H9 (cell line): ENCODE data around the gene UCHL1. TPM values are rescaled to one million over a fixed set of nuclear protein-coding genes. Genes with fewer than 3 reads are reported as not detected.

ENCODE experiments used
- DNase-seq: peaks from one replicate; pipeline ENCODE4 v3.0.0-alpha.2; 2017
- H2AFZ ChIP-seq: one replicate; pipeline ENCODE4 v1.6.1; 2013; ENCODE audit warnings: mild to moderate bottlenecking, low read length, control low read depth, moderate library complexity
- H2AK5ac ChIP-seq: 2 replicates; pipeline ENCODE4 v1.6.1; 2013; ENCODE audit warnings: low read length, control low read depth, mixed read lengths; ENCODE audit not compliant: insufficient read length
- H2BK120ac ChIP-seq: one replicate; pipeline ENCODE4 v1.6.1; 2013; ENCODE audit warnings: low read depth, mild to moderate bottlenecking, low read length, control low read depth, inconsistent platforms; ENCODE audit not compliant: poor library complexity, severe bottlenecking
- H2BK12ac ChIP-seq: 2 replicates; pipeline ENCODE4 v1.6.1; 2013; ENCODE audit warnings: low read length, control low read depth, mixed read lengths, low read depth; ENCODE audit not compliant: insufficient read length
- H2BK15ac ChIP-seq: 2 replicates; pipeline ENCODE4 v1.6.1; 2013; ENCODE audit warnings: low read depth, low read length, control low read depth
- H2BK20ac ChIP-seq: one replicate; pipeline ENCODE4 v1.6.1; 2013; ENCODE audit warnings: low read depth, mild to moderate bottlenecking, low read length, control low read depth, inconsistent platforms; ENCODE audit not compliant: poor library complexity, severe bottlenecking
- H2BK5ac ChIP-seq: 2 replicates; pipeline ENCODE4 v1.6.1; 2013; ENCODE audit warnings: low read length, control low read depth, mixed read lengths; ENCODE audit not compliant: insufficient read length
- H3K14ac ChIP-seq: 2 replicates; pipeline ENCODE4 v1.6.1; 2013; ENCODE audit warnings: low read length, control low read depth; ENCODE audit not compliant: insufficient read depth
- H3K18ac ChIP-seq: 2 replicates; pipeline ENCODE4 v1.6.1; 2013; ENCODE audit warnings: low read depth, mild to moderate bottlenecking, mixed read lengths, low read length, control low read depth; ENCODE audit not compliant: insufficient read length
- H3K23ac ChIP-seq: 2 replicates; pipeline ENCODE4 v1.6.1; 2013; ENCODE audit warnings: low read length, control low read depth, mixed read lengths, low read depth; ENCODE audit not compliant: insufficient read length
- H3K23me2 ChIP-seq: 2 replicates; pipeline ENCODE4 v1.6.1; 2013; ENCODE audit warnings: low read depth, mild to moderate bottlenecking, mixed read lengths, low read length, control low read depth; ENCODE audit not compliant: insufficient read length, poor library complexity, severe bottlenecking
- H3K27ac ChIP-seq: 2 replicates; pipeline ENCODE4 v1.5.1; 2013; ENCODE audit warnings: low read length, control low read depth, mixed read lengths, low read depth; ENCODE audit not compliant: insufficient read length
- H3K27me3 ChIP-seq: 2 replicates; pipeline ENCODE4 v1.6.1; 2013; ENCODE audit warnings: low read length, control low read depth, inconsistent platforms; ENCODE audit not compliant: insufficient read depth
- H3K4ac ChIP-seq: 2 replicates; pipeline ENCODE4 v1.6.1; 2013; ENCODE audit warnings: low read depth, mild to moderate bottlenecking, control low read depth, inconsistent platforms, low read length, moderate library complexity
- H3K4me1 ChIP-seq: 2 replicates; pipeline ENCODE4 v1.6.1; 2013; ENCODE audit warnings: low read length, control low read depth, inconsistent platforms; ENCODE audit not compliant: insufficient read depth
- H3K4me2 ChIP-seq: 2 replicates; pipeline ENCODE4 v1.6.1; 2013; ENCODE audit warnings: low read length, control low read depth, mixed read lengths; ENCODE audit not compliant: insufficient read length, insufficient read depth
- H3K56ac ChIP-seq: 2 replicates; pipeline ENCODE4 v1.6.1; 2013; ENCODE audit warnings: low read depth, mild to moderate bottlenecking, mixed read lengths, low read length, control low read depth; ENCODE audit not compliant: insufficient read length
- H3K79me1 ChIP-seq: 2 replicates; pipeline ENCODE4 v1.6.1; 2013; ENCODE audit warnings: low read depth, mild to moderate bottlenecking, moderate library complexity, low read length, control low read depth, inconsistent platforms; ENCODE audit not compliant: insufficient read depth, poor library complexity, severe bottlenecking
- H3K79me2 ChIP-seq: 2 replicates; pipeline ENCODE4 v1.6.1; 2013; ENCODE audit warnings: low read length, control low read depth, inconsistent platforms; ENCODE audit not compliant: insufficient read depth
- H3K9ac ChIP-seq: 2 replicates; pipeline ENCODE4 v1.6.1; 2013; ENCODE audit warnings: low read length, control low read depth, mixed read lengths; ENCODE audit not compliant: insufficient read length; ENCODE audit errors: extremely low read depth
- H3K9me3 ChIP-seq: one replicate; pipeline ENCODE4 v1.6.1; 2013; ENCODE audit warnings: low read depth, low read length, inconsistent platforms; ENCODE audit not compliant: control insufficient read depth
- H3T11ph ChIP-seq: one replicate; pipeline ENCODE4 v1.6.1; 2013; ENCODE audit warnings: mild to moderate bottlenecking, low read length, control low read depth, inconsistent platforms
- H4K20me1 ChIP-seq: one replicate; pipeline ENCODE4 v1.6.1; 2013; ENCODE audit not compliant: control insufficient read depth, insufficient read length, insufficient read depth
- H4K5ac ChIP-seq: 2 replicates; pipeline ENCODE4 v1.6.1; 2013; ENCODE audit warnings: low read depth, mild to moderate bottlenecking, mixed read lengths, low read length, control low read depth; ENCODE audit not compliant: insufficient read length
- H4K8ac ChIP-seq: replicated peaks from 2 replicates; pipeline ENCODE4 v1.6.1; 2013; ENCODE audit warnings: low read length, control low read depth, mixed read lengths, low read depth; ENCODE audit not compliant: insufficient read length
- H4K91ac ChIP-seq: 2 replicates; pipeline ENCODE4 v1.6.1; 2013; ENCODE audit warnings: low read depth, mild to moderate bottlenecking, moderate library complexity, mixed read lengths, low read length, control low read depth; ENCODE audit not compliant: insufficient read length
- H3K27ac Mint-ChIP-seq, 3 experiments: 2 replicates in 2 of 3; 3 replicates in 1 of 3; pipeline ENCODE4 v1.8.0; 2020 to 2021; ENCODE audit warnings: mixed read lengths in 3 of 3, mild to moderate bottlenecking in 1 of 3, moderate library complexity in 1 of 3
- H3K27me3 Mint-ChIP-seq: 2 replicates; pipeline ENCODE4 v1.8.0; 2021; ENCODE audit warnings: low read depth, mild to moderate bottlenecking, moderate library complexity, mixed read lengths
- H3K36me3 Mint-ChIP-seq, 3 experiments: 2 replicates in 2 of 3; 3 replicates in 1 of 3; pipeline ENCODE4 v1.8.0; 2020 to 2021; ENCODE audit warnings: low read depth in 3 of 3, mixed read lengths in 3 of 3; ENCODE audit not compliant: insufficient read depth in 1 of 3
- H3K4me1 Mint-ChIP-seq, 2 experiments: 2 replicates each; pipeline ENCODE4 v1.8.0; 2020; ENCODE audit warnings: mixed read lengths in 2 of 2
- H3K4me3 Mint-ChIP-seq, 2 experiments: 2 replicates in 1 of 2; 3 replicates in 1 of 2; pipeline ENCODE4 v1.8.0; 2020 to 2021; ENCODE audit warnings: mild to moderate bottlenecking in 2 of 2, mixed read lengths in 2 of 2, moderate library complexity in 1 of 2
- H3K9me3 Mint-ChIP-seq, 2 experiments: 2 replicates in 1 of 2; 3 replicates in 1 of 2; pipeline ENCODE4 v1.8.0; 2020; ENCODE audit warnings: mild to moderate bottlenecking in 2 of 2, mixed read lengths in 2 of 2, moderate library complexity in 1 of 2
- CTCF ChIP-seq: fragments of 200-600 bp; sonication (generic); conservative IDR thresholded peaks from 3 replicates; pipeline ENCODE4 v1.8.0; 2021; ENCODE audit warnings: antibody characterized with exemption, mild to moderate bottlenecking
- WGBS: extraction: QIAGEN DNeasy Blood & Tissue Kit; methylation state at CpG from one replicate; pipeline ENCODE4 v1.1.7; 2013; ENCODE audit warnings: missing lambda C conversion rate, low lambda C conversion rate, mixed read lengths; ENCODE audit not compliant: insufficient read length; ENCODE audit errors: extremely low coverage; 5-methylcytosine and 5-hydroxymethylcytosine counted together
- total RNA-seq: library from RNA; stranded (reverse); gene quantifications from 2 replicates; pipeline ENCODE4 v1.2.1, GENCODE V29; 2021

The UCHL1 gene
- total RNA-seq, 1 experiment from 2014 or later, result 513 TPM

DNA sequence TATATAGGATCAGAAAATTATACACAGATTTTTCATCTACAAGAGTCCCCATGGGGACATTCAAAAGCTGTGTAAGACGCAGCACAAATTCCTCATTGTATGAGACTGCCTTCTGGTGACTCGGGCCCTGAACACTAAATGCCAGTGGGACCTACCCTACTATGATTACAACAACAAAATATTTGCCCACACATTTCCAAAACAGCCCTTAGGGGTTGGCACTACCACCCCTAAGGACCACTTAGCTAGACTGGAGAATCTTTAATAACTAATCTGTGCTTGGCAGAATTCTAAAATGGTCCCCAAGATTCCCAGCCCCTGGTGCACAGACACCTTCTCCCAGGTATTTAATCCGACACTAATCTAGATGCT lies 29.1 kb downstream of the UCHL1 start:
- no peak overlapping the region for H3K4me2 ChIP-seq
- DNase-seq, result no peak

More for the DNA sequence above, 29.1 kb downstream of the UCHL1 start:
- Histone ChIP-seq H3K9ac (no peak overlapping the region), H3K56ac (no peak overlapping the region), H3T11ph (no peak overlapping the region), H3K79me2 (no peaks in the 10 kb centered on the region), H3K4me1 (no peaks in the 10 kb centered on the region), H4K91ac (no peak overlapping the region), H2AK5ac (no peak overlapping the region), H3K9me3 (peaks cover 7% of the 10 kb centered on the region), H3K27ac (no peak overlapping the region), H3K18ac (no peak overlapping the region), H2BK12ac (no peak overlapping the region), H4K5ac (no peak overlapping the region), H2BK20ac (no peak overlapping the region), H2AFZ (no peak overlapping the region), H2BK120ac (no peak overlapping the region), H3K27me3 (no peaks in the 10 kb centered on the region), H3K4ac (no peak overlapping the region), H4K8ac (no peak overlapping the region), H3K23me2 (no peaks in the 10 kb centered on the region), H3K23ac (no peak overlapping the region), H3K79me1 (no peaks in the 10 kb centered on the region), H4K20me1 (no peaks in the 10 kb centered on the region), H2BK5ac (no peak overlapping the region), H2BK15ac (no peak overlapping the region), H3K14ac (no peak overlapping the region)
- Mint-ChIP-seq H3K27me3 (no peaks in the 10 kb centered on the region), H3K4me3 (no peak overlapping the region), H3K27ac (no peak overlapping the region), H3K4me1 (peaks cover 0 to 2% of the 10 kb centered on the region in 2 experiments; a peak in 1 of 4 replicates), H3K36me3 (peaks cover 6 to 15% (median 12%) of the 10 kb centered on the region in 3 experiments; a peak in 6 of 7 replicates), H3K9me3 (peaks cover 15 to 18% of the 10 kb centered on the region in 2 experiments)
- no peak for TF ChIP-seq CTCF
- no CpG with 5 or more reads among the region's 3 CpGs for WGBS
